H1 (cell line): Measurements from ENCODE around the gene MRPS24. TPM values are rescaled to one million over a fixed set of nuclear protein-coding genes. Genes with fewer than 3 reads are reported as not detected.

ENCODE experiments used
- CTCF ChIA-PET: fragments of 300-600 bp; sonication (Branson Sonifier 250); formaldehyde crosslinking; loops from one replicate; lab custom pipeline; 2021; ENCODE audit not compliant: partially characterized antibody; lab: Charles Lee
- POLR2A ChIA-PET: fragments of 300-600 bp; sonication (Branson Sonifier 250); formaldehyde crosslinking; loops from one replicate; lab custom pipeline; 2021; ENCODE audit warnings: inconsistent platforms; ENCODE audit not compliant: partially characterized antibody; lab: Charles Lee
- DNase-seq, 2 experiments: peaks; one replicate each; pipeline versions ENCODE4 v3.0.0 to v3.0.0-alpha.2; 2010 to 2022; ENCODE audit warnings: low spot score in 2 of 2, low read depth in 1 of 2, mixed read lengths in 1 of 2
- FAIRE-seq: peaks from 2 replicates; lab custom pipeline; 2011; peaks lifted over from hg19 to GRCh38; lab: Jason Lieb, UNC
- H2AFZ ChIP-seq: 2 replicates; pipeline ENCODE4 v1.8.1; 2012; ENCODE audit warnings: low read length, inconsistent platforms
- H2AK5ac ChIP-seq: 2 replicates; pipeline ENCODE4 v1.6.1; 2013; ENCODE audit warnings: low read depth, low read length
- H2BK120ac ChIP-seq: replicated peaks from 2 replicates; pipeline ENCODE3; 2013; ENCODE audit warnings: low read depth, low read length, inconsistent platforms
- H2BK12ac ChIP-seq: 2 replicates; pipeline ENCODE4 v1.6.1; 2013; ENCODE audit warnings: low read depth, low read length
- H2BK15ac ChIP-seq: 2 replicates; pipeline ENCODE4 v1.6.1; 2013; ENCODE audit warnings: low read length
- H2BK20ac ChIP-seq: 2 replicates; pipeline ENCODE4 v1.6.1; 2013; ENCODE audit warnings: low read length
- H2BK5ac ChIP-seq: 2 replicates; pipeline ENCODE4 v1.6.1; 2013; ENCODE audit warnings: low read depth, low read length
- H3K14ac ChIP-seq: 2 replicates; pipeline ENCODE4 v1.6.1; 2013; ENCODE audit warnings: inconsistent platforms; ENCODE audit not compliant: insufficient read length
- H3K18ac ChIP-seq: 2 replicates; pipeline ENCODE4 v1.6.1; 2013; ENCODE audit warnings: low read length; ENCODE audit errors: extremely low read depth
- H3K23ac ChIP-seq: 2 replicates; pipeline ENCODE4 v1.6.1; 2013; ENCODE audit warnings: inconsistent platforms; ENCODE audit not compliant: insufficient read length
- H3K23me2 ChIP-seq: 2 replicates; pipeline ENCODE4 v1.6.1; 2013; ENCODE audit warnings: low read depth, low read length
- H3K27ac ChIP-seq: 2 replicates; pipeline ENCODE4 v1.6.1; 2011; ENCODE audit warnings: low read depth, low read length, inconsistent platforms
- H3K27me3 ChIP-seq, 4 experiments: replicated peaks in 1 of 4; 1 replicate in 1 of 4; 2 replicates in 3 of 4; pipeline versions ENCODE4 v1.6.1 to v1.8.1; 2011 to 2013; ENCODE audit warnings: low read length in 3 of 4, mild to moderate bottlenecking in 3 of 4, inconsistent platforms in 2 of 4, mixed read lengths in 2 of 4, moderate library complexity in 1 of 4; ENCODE audit not compliant: control insufficient read depth in 3 of 4, insufficient read depth in 3 of 4; ENCODE audit errors: extremely low read depth in 1 of 4
- H3K36me3 ChIP-seq, 4 experiments: 2 replicates each; pipeline versions ENCODE4 v1.6.1 to v1.8.1; 2011 to 2013; ENCODE audit warnings: mild to moderate bottlenecking in 4 of 4, low read length in 3 of 4, moderate library complexity in 2 of 4, control low read depth in 1 of 4, inconsistent platforms in 1 of 4; ENCODE audit not compliant: insufficient read depth in 4 of 4, control insufficient read depth in 2 of 4
- H3K4ac ChIP-seq: replicated peaks from 2 replicates; pipeline ENCODE3; 2013; ENCODE audit warnings: low read length, low read depth, mixed read lengths, inconsistent platforms; ENCODE audit not compliant: insufficient read length
- H3K4me1 ChIP-seq, 4 experiments: replicated peaks in 1 of 4; 1 replicate in 1 of 4; 2 replicates in 3 of 4; pipeline versions ENCODE4 v1.6.1 to v1.8.1; 2011 to 2013; ENCODE audit warnings: low read length in 3 of 4, inconsistent platforms in 2 of 4, mixed read lengths in 1 of 4; ENCODE audit not compliant: insufficient read depth in 4 of 4, control insufficient read depth in 3 of 4
- H3K4me2 ChIP-seq, 2 experiments: 2 replicates each; pipeline versions ENCODE4 v1.6.1 to v1.8.1; 2011 to 2013; ENCODE audit warnings: low read depth in 2 of 2, low read length in 2 of 2, control low read depth in 1 of 2, inconsistent platforms in 1 of 2, mild to moderate bottlenecking in 1 of 2; ENCODE audit not compliant: insufficient read depth in 1 of 2
- H3K4me3 ChIP-seq, 4 experiments: fragments of 200-600, 300-600 bp in 1 of 4; sonication (generic), shearing (Covaris generic), sonication (Bioruptor Twin) in 1 of 4; 2 replicates each; pipeline versions ENCODE4 v1.5.1 to v1.8.1; 2011 to 2016; ENCODE audit warnings: low read length in 4 of 4, low read depth in 3 of 4, control low read depth in 2 of 4, inconsistent platforms in 2 of 4, mild to moderate bottlenecking in 2 of 4, mixed read lengths in 1 of 4, moderate library complexity in 1 of 4; ENCODE audit not compliant: insufficient read depth in 2 of 4; ENCODE audit errors: extremely low read depth in 1 of 4
- H3K56ac ChIP-seq: replicated peaks from 2 replicates; pipeline ENCODE3; 2013; ENCODE audit warnings: low read depth, mild to moderate bottlenecking, mixed read lengths, low read length, inconsistent platforms; ENCODE audit not compliant: insufficient read length
- H3K79me1 ChIP-seq: 2 replicates; pipeline ENCODE4 v1.6.1; 2013; ENCODE audit warnings: low read depth, low read length, control low read depth
- H3K79me2 ChIP-seq, 2 experiments: 2 replicates each; pipeline versions ENCODE4 v1.6.1 to v1.8.1; 2012 to 2013; ENCODE audit warnings: low read length in 2 of 2, mild to moderate bottlenecking in 2 of 2, inconsistent platforms in 1 of 2; ENCODE audit not compliant: insufficient read depth in 2 of 2, control insufficient read depth in 1 of 2
- H3K9ac ChIP-seq, 4 experiments: replicated peaks in 1 of 4; 1 replicate in 1 of 4; 2 replicates in 3 of 4; pipeline versions ENCODE4 v1.6.1 to v1.8.1; 2011 to 2013; ENCODE audit warnings: low read depth in 3 of 4, low read length in 3 of 4, control low read depth in 2 of 4, mild to moderate bottlenecking in 2 of 4, moderate library complexity in 2 of 4, inconsistent platforms in 1 of 4; ENCODE audit errors: extremely low read depth in 1 of 4
- H3K9me3 ChIP-seq, 2 experiments: 2 replicates each; pipeline versions ENCODE4 v1.6.1 to v1.8.1; 2012 to 2013; ENCODE audit warnings: mild to moderate bottlenecking in 2 of 2, moderate library complexity in 2 of 2, control low read depth in 1 of 2, inconsistent platforms in 1 of 2, low read depth in 1 of 2, low read length in 1 of 2, mixed read lengths in 1 of 2; ENCODE audit not compliant: insufficient read depth in 2 of 2
- H4K20me1 ChIP-seq, 2 experiments: replicated peaks in 1 of 2; 2 replicates each; pipeline versions ENCODE3 to v1.8.1; 2011 to 2013; ENCODE audit warnings: inconsistent platforms in 2 of 2, low read length in 2 of 2, mild to moderate bottlenecking in 1 of 2; ENCODE audit not compliant: insufficient read depth in 2 of 2, control insufficient read depth in 1 of 2
- H4K5ac ChIP-seq: 2 replicates; pipeline ENCODE4 v1.6.1; 2013; ENCODE audit warnings: low read length, low read depth, mixed read lengths, inconsistent platforms; ENCODE audit not compliant: insufficient read length
- H4K8ac ChIP-seq: 2 replicates; pipeline ENCODE4 v1.8.0; 2013; ENCODE audit warnings: mild to moderate bottlenecking, moderate library complexity, low read length, inconsistent platforms; ENCODE audit not compliant: insufficient read depth; ENCODE audit errors: extremely low read depth
- H4K91ac ChIP-seq: replicated peaks from 2 replicates; pipeline ENCODE3; 2013; ENCODE audit warnings: low read length, mixed read lengths, inconsistent platforms; ENCODE audit not compliant: insufficient read length
- CEBPB ChIP-seq: IDR thresholded peaks from 2 replicates; pipeline ENCODE4 v1.6.1; 2012; ENCODE audit warnings: low read depth, low read length
- CREB1 ChIP-seq: IDR thresholded peaks from 2 replicates; pipeline ENCODE4 v1.6.1; 2012; ENCODE audit warnings: inconsistent platforms
- EP300 ChIP-seq, 2 experiments: IDR thresholded peaks; 1 replicate in 1 of 2; 2 replicates in 1 of 2; pipeline ENCODE4 v1.6.1; 2011 to 2012; ENCODE audit warnings: low read depth in 2 of 2, low read length in 2 of 2, mild to moderate bottlenecking in 2 of 2, borderline replicate concordance in 1 of 2, inconsistent platforms in 1 of 2, moderate library complexity in 1 of 2
- EZH2 ChIP-seq: fragments of 200-600 bp; sonication (generic); IDR thresholded peaks from 2 replicates; pipeline ENCODE4 v1.7.1; 2012; ENCODE audit warnings: low read depth, mild to moderate bottlenecking, moderate library complexity, low read length, inconsistent platforms; ENCODE audit not compliant: severe bottlenecking
- HDAC2 ChIP-seq, 2 experiments: fragments of 300-600 bp in 1 of 2; sonication (generic) in 1 of 2; IDR thresholded peaks; 2 replicates each; pipeline ENCODE4 v1.6.1; 2011 to 2012; ENCODE audit warnings: low read depth in 2 of 2, low read length in 2 of 2, mild to moderate bottlenecking in 2 of 2, moderate library complexity in 2 of 2, borderline replicate concordance in 1 of 2, inconsistent platforms in 1 of 2
- RBBP5 ChIP-seq: IDR thresholded peaks from 2 replicates; pipeline ENCODE4 v1.7.1; 2012; ENCODE audit warnings: low read depth, mild to moderate bottlenecking, inconsistent platforms, low read length, moderate library complexity, borderline replicate concordance
- RFX5 ChIP-seq: IDR thresholded peaks from 2 replicates; pipeline ENCODE4 v1.6.1; 2011; ENCODE audit warnings: low read depth, low read length, improper control_type of control experiment, borderline replicate concordance
- TEAD4 ChIP-seq: IDR thresholded peaks from 2 replicates; pipeline ENCODE4 v1.6.1; 2012; ENCODE audit warnings: low read depth, low read length, inconsistent platforms, mixed read lengths
- YY1 ChIP-seq: IDR thresholded peaks from 2 replicates; pipeline ENCODE4 v1.6.1; 2011; ENCODE audit warnings: low read depth, mild to moderate bottlenecking, low read length
- ZNF274 ChIP-seq: IDR thresholded peaks from 2 replicates; pipeline ENCODE4 v1.7.0; 2012; ENCODE audit warnings: low read length, borderline replicate concordance; ENCODE audit errors: extremely low read depth
- WGBS, 2 experiments: shearing (Covaris generic) in 1 of 2; methylation state at CpG; one replicate each; pipeline versions ENCODE4 v1.1.6 to v1.1.7; 2013 to 2015; ENCODE audit warnings: low lambda C conversion rate in 2 of 2, mixed read lengths in 2 of 2, inconsistent platforms in 1 of 2, low coverage in 1 of 2, missing lambda C conversion rate in 1 of 2; ENCODE audit not compliant: insufficient replicate concordance in 2 of 2, insufficient coverage in 1 of 2, insufficient read length in 1 of 2; ENCODE audit errors: extremely low coverage in 1 of 2, missing lambda C conversion rate in 1 of 2; 5-methylcytosine and 5-hydroxymethylcytosine counted together
- polyA plus RNA-seq, 7 experiments: library from polyadenylated mRNA; depleted of rRNA in 3 of 7; stranded (reverse) in 5 of 7; unstranded in 2 of 7; fragments of >200 nt in 5 of 7; fragments of 200-250 nt in 2 of 7; gene quantifications; 1 replicate in 5 of 7; 2 replicates in 1 of 7; 4 replicates in 1 of 7; pipeline versions ENCODE4 v1.2.1 to v1.2.3, GENCODE V29; 2011 to 2013; ENCODE audit warnings: missing spikeins in 2 of 7, mixed read lengths in 2 of 7
- total RNA-seq: library from RNA; stranded (reverse); fragmentation: NEBNext Ultra II Directional; extraction: Animal tissue kit (Norgen Biotek cat#: 25700); gene quantifications from 2 replicates; pipeline ENCODE4 v1.2.1, GENCODE V29; 2021
- TF ChIP-seq, protein P1 (sequence below): IDR thresholded peaks from 2 replicates; pipeline ENCODE4 v1.6.1; 2012; ENCODE audit warnings: inconsistent platforms
- TF ChIP-seq, protein P2 (sequence below): IDR thresholded peaks from 2 replicates; pipeline ENCODE4 v1.6.1; 2011; ENCODE audit warnings: low read length, improper control_type of control experiment

The MRPS24 gene
- total and polyA plus RNA-seq, 2 of the 8 experiments (the other 6 are each of a cell fraction or from before 2014, with no cell fraction given): 133 to 347 TPM

DNA sequence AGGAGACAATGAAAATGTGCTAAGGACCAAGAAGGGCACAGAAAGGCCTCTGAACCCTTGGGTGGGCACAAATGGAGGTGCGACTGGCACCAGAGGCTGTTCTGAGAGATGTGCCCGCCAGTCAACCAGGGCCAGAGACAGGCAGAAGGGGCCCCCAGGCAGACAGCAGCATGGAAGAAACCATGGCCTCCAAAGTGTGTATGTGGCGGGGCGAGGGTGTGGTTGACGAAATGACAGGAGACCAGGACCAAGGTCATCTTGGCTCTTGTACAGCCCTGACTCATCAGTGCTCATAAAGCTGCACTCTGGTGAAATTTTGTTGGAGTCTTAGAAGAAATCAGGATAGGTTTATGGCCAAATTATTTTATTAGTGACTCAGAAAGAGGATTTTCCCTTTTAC, 4.0 kb upstream of the MRPS24 start:
- H2AFZ ChIP-seq: no peak overlapping the region
- no peaks in the 10 kb centered on the region for H4K20me1 ChIP-seq
- H3K18ac ChIP-seq: no peak overlapping the region
- no peak overlapping the region for H2BK15ac ChIP-seq
- no peak overlapping the region for H3K4me3 ChIP-seq
- no peak overlapping the region for H3K4ac ChIP-seq
- no peak overlapping the region for H4K91ac ChIP-seq
- no peak overlapping the region for H3K23ac ChIP-seq
- no peaks in the 10 kb centered on the region for H3K27me3 ChIP-seq
- DNase-seq (no peak), FAIRE-seq (no peak)
- no peak overlapping the region for H2AK5ac ChIP-seq
- no peak overlapping the region for H3K4me2 ChIP-seq
- H3K23me2 ChIP-seq: peaks cover 2% of the 10 kb centered on the region; the same call in 1 of the 2 replicates
- H3K14ac ChIP-seq: no peak overlapping the region
- 0 out of 2 replicates have a peak, but pooled peaks cover under 1% of the 10 kb centered on the region for H3K79me1 ChIP-seq
- H2BK12ac ChIP-seq: no peak overlapping the region
- no peak overlapping the region for H2BK20ac ChIP-seq
- no peak overlapping the region for H3K56ac ChIP-seq
- no peaks in the 10 kb centered on the region for H3K9me3 ChIP-seq
- no peak overlapping the region for H3K9ac ChIP-seq
- H4K5ac ChIP-seq: no peak overlapping the region
- no peak overlapping the region for H3K27ac ChIP-seq
- H3K36me3 ChIP-seq: peaks cover 4 to 18% (median 10%) of the 10 kb centered on the region in 4 experiments; a peak in 6 of 8 replicates
- no peak overlapping the region for H2BK120ac ChIP-seq
- H2BK5ac ChIP-seq: no peak overlapping the region
- no peak overlapping the region; the same call in 1 of the 2 replicates for H4K8ac ChIP-seq
- H3K79me2 ChIP-seq: no peaks in the 10 kb centered on the region
- H3K4me1 ChIP-seq: peaks cover 3 to 14% (median 6%) of the 10 kb centered on the region in 4 experiments
- WGBS, 2 experiments: 90% methylated on average over 5 of the region's 5 CpGs; no CpG with 5 or more reads in 1 of the 2 experiments
- ChIA-PET CTCF (interaction anchor here (1.2 to 1.5 kb wide), 2 partner anchors 70 to 71 kb away, joined by 3 to 4 read pairs; no protein-coding TSS in a partner anchor), POLR2A (interaction anchor here (1.3 kb wide), 1 partner anchor 33 kb away, joined by 3 read pairs; the partner anchor contains the start of gene URGCP)
- TF ChIP-seq, protein P1, sequence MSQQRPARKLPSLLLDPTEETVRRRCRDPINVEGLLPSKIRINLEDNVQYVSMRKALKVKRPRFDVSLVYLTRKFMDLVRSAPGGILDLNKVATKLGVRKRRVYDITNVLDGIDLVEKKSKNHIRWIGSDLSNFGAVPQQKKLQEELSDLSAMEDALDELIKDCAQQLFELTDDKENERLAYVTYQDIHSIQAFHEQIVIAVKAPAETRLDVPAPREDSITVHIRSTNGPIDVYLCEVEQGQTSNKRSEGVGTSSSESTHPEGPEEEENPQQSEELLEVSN: no peak
- TF ChIP-seq ZNF274 (no peak), TEAD4 (no peak), RBBP5 (no peak), CEBPB (no peak), YY1 (no peak), EP300 (IDR thresholded peaks at IDR 0.05; ENCODE audit: borderline replicate concordance in 1 of 2, low read depth in 2 of 2, low read length in 2 of 2) (no peak), EZH2 (no peak), RFX5 (no peak), CREB1 (no peak), HDAC2 (IDR thresholded peaks at IDR 0.05; ENCODE audit: borderline replicate concordance in 1 of 2, low read depth in 2 of 2, low read length in 2 of 2) (no peak)
- TF ChIP-seq, protein P2, sequence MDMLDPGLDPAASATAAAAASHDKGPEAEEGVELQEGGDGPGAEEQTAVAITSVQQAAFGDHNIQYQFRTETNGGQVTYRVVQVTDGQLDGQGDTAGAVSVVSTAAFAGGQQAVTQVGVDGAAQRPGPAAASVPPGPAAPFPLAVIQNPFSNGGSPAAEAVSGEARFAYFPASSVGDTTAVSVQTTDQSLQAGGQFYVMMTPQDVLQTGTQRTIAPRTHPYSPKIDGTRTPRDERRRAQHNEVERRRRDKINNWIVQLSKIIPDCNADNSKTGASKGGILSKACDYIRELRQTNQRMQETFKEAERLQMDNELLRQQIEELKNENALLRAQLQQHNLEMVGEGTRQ: no peak
